Esophagus squamous epithelium (tissue), 5 donors: Measurements from ENCODE around the gene ANO2. TPM values are rescaled to one million over a fixed set of nuclear protein-coding genes. Genes with fewer than 3 reads are reported as not detected.

ENCODE experiments used
- DNase-seq: peaks from one replicate; lab custom pipeline; 2025; lab: John Stamatoyannopoulos, UW
- H3K27ac ChIP-seq, 4 donors: fragments of 200-600 bp; sonication (generic); one replicate each; pipeline ENCODE4 v1.5.1; 2016 to 2019; ENCODE audit warnings: mild to moderate bottlenecking in 1 of 4
- H3K27me3 ChIP-seq, 4 donors: fragments of 200-600 bp; sonication (generic); 1 replicate in 3 of 4; 2 replicates in 1 of 4; pipeline versions ENCODE4 v1.5.1 to v1.6.0; 2017 to 2021; ENCODE audit warnings: antibody characterized with exemption in 1 of 4
- H3K36me3 ChIP-seq, 3 donors: fragments of 200-600 bp; sonication (generic); one replicate each; pipeline ENCODE4 v1.5.1; 2016 to 2019
- H3K4me1 ChIP-seq, 3 donors: fragments of 200-600 bp; sonication (generic); one replicate each; pipeline ENCODE4 v1.5.1; 2017 to 2019
- H3K4me3 ChIP-seq, 4 donors: fragments of 200-600 bp; sonication (generic); 1 replicate in 3 of 4; 2 replicates in 1 of 4; pipeline ENCODE4 v1.5.1; 2016 to 2019; ENCODE audit warnings: mild to moderate bottlenecking in 2 of 4, moderate library complexity in 1 of 4
- H3K9me3 ChIP-seq, 3 donors: fragments of 200-600 bp; sonication (generic); one replicate each; pipeline ENCODE4 v1.5.1; 2016 to 2019
- POLR2A ChIP-seq, 4 donors: fragments of 450-650 bp; IDR thresholded peaks; one replicate each; pipeline ENCODE4 v1.6.1; 2017; ENCODE audit warnings: antibody characterized with exemption in 4 of 4, mild to moderate bottlenecking in 4 of 4, moderate library complexity in 3 of 4
- WGBS, 2 donors: methylation state at CpG; one replicate each; pipeline ENCODE4 v1.1.5; 2018; 5-methylcytosine and 5-hydroxymethylcytosine counted together
- intact Hi-C: fragments of 100-400 bp; cut with DNase I; formaldehyde crosslinking; loops from one replicate; pipeline ENCODE4 v1.15.0; 2022
- total RNA-seq, 4 donors: library from RNA; depleted of rRNA; stranded (reverse); fragments of >200 nt; gene quantifications; one replicate each; pipeline ENCODE4 v1.1.0, GENCODE V29; 2016
- TF ChIP-seq, protein P1 (sequence below), 6 experiments: fragments of 450-650 bp in 4 of 6; fragments of 200-600 bp in 2 of 6; sonication (generic) in 2 of 6; IDR thresholded peaks; one replicate each; pipeline ENCODE4 v1.5.1; 2016 to 2019; ENCODE audit warnings: antibody characterized with exemption in 6 of 6, mild to moderate bottlenecking in 4 of 6, moderate library complexity in 4 of 6
- donor health status: DM: yes; HTN: yes; CAD: no.

ANO2 gene
- total RNA-seq, 4 donors from 2014 or later, result 0.49 to 11.8 (median 3.1) TPM

- Histone ChIP-seq H3K27me3 (peaks cover 0 to 60% (median 3%) of the 10 kb centered on the region in 4 donors), H3K27ac (no peak overlapping the region), H3K4me3 (no peak overlapping the region), H3K9me3 (no peaks in the 10 kb centered on the region), H3K36me3 (peaks cover 0 to 52% (median 0%) of the 10 kb centered on the region in 3 donors), H3K4me1 (peaks cover 6 to 17% (median 9%) of the 10 kb centered on the region in 3 donors)
- TF ChIP-seq, protein P1, sequence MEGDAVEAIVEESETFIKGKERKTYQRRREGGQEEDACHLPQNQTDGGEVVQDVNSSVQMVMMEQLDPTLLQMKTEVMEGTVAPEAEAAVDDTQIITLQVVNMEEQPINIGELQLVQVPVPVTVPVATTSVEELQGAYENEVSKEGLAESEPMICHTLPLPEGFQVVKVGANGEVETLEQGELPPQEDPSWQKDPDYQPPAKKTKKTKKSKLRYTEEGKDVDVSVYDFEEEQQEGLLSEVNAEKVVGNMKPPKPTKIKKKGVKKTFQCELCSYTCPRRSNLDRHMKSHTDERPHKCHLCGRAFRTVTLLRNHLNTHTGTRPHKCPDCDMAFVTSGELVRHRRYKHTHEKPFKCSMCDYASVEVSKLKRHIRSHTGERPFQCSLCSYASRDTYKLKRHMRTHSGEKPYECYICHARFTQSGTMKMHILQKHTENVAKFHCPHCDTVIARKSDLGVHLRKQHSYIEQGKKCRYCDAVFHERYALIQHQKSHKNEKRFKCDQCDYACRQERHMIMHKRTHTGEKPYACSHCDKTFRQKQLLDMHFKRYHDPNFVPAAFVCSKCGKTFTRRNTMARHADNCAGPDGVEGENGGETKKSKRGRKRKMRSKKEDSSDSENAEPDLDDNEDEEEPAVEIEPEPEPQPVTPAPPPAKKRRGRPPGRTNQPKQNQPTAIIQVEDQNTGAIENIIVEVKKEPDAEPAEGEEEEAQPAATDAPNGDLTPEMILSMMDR (IDR thresholded peaks at IDR 0.05), result no peak
- TF ChIP-seq POLR2A (IDR thresholded peaks at IDR 0.05), result no peak
- intact Hi-C loops, result no loop called here
- WGBS, 2 donors, result 88% methylated on average over 3 of the region's 3 CpGs; no CpG with 5 or more reads in 1 of the 2 donors
- no peak for DNase-seq
Measured at GRCh38 chr12:5948696-5949095, 3.6 kb upstream of the ANO2 start.

DNA sequence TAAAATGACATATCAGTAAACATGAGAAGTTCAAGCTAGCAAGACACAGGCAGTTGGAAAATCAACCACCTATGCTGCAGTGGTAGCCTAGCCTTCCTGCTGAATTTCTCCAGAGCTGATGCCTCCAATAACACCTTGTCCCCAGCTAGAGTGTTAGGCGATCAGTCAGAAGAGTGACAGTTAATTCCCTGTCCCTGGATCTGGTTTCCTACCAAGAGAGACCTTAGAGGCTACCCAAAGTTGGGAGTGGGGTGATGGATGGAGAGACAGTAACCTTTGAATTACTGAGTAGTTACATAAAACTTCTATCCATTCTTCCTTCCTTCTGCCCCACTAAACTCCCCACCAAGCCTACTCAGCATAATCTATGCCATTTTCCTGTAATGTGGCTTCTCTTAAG, 1.9 kb upstream of the ANO2 start:
- Histone ChIP-seq H3K4me1 (peaks cover 6 to 17% (median 9%) of the 10 kb centered on the region in 3 donors), H3K36me3 (peaks cover 0 to 41% (median 0%) of the 10 kb centered on the region in 3 donors), H3K27me3 (peaks cover 0 to 64% (median 3%) of the 10 kb centered on the region in 4 donors), H3K27ac (no peak overlapping the region), H3K4me3 (no peak overlapping the region), H3K9me3 (no peaks in the 10 kb centered on the region)
- TF ChIP-seq, protein P1 (IDR thresholded peaks at IDR 0.05), result no peak
- TF ChIP-seq POLR2A (IDR thresholded peaks at IDR 0.05), result no peak
- DNase-seq, result no peak
- 83 to 86% methylated on average over 1 of the region's 1 CpG for WGBS, 2 donors
- intact Hi-C loops, result no loop called here

DNA sequence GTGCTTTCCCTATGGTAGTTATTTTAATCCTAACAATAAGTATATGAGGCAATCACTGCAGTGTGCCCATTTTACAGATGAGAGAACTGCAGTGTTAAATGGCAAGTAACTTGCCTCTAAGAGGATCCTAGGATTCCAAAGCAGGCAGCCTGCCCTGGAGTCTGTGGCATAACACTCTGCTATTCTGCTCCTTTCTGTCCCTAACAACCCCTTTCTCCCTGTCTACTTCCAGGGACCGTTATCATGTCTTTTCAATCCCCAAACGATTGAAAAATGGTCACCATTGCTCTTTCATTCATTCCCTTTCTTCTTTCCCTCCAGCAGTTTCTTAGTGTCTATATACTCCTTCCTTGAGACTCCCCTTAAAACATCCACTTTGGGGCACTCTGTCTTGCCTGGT, 1.3 kb upstream of the ANO2 start:
- no peak for DNase-seq
- intact Hi-C loops, result no loop called here
- Histone ChIP-seq H3K4me1 (peaks cover 6 to 17% (median 9%) of the 10 kb centered on the region in 3 donors), H3K27ac (no peak overlapping the region), H3K9me3 (no peaks in the 10 kb centered on the region), H3K36me3 (peaks cover 0 to 35% (median 0%) of the 10 kb centered on the region in 3 donors), H3K4me3 (no peak overlapping the region), H3K27me3 (peaks cover 0 to 64% (median 3%) of the 10 kb centered on the region in 4 donors)
- 77 to 92% methylated on average over 2 of the region's 2 CpGs for WGBS, 2 donors
- TF ChIP-seq, protein P1 (IDR thresholded peaks at IDR 0.05), result no peak
- TF ChIP-seq POLR2A (IDR thresholded peaks at IDR 0.05), result no peak

- Histone ChIP-seq H3K36me3 (peaks cover 0 to 25% (median 0%) of the 10 kb centered on the region in 3 donors), H3K27me3 (peaks cover 0 to 80% (median 3%) of the 10 kb centered on the region in 4 donors), H3K9me3 (no peaks in the 10 kb centered on the region), H3K27ac (no peak overlapping the region), H3K4me3 (peak overlapping the region; percentile 11 to 62 (median 30)), H3K4me1 (peaks cover 6 to 17% (median 9%) of the 10 kb centered on the region in 3 donors)
- TF ChIP-seq, protein P1 (IDR thresholded peaks at IDR 0.05), result no peak
- TF ChIP-seq POLR2A (IDR thresholded peaks at IDR 0.05), result no peak
- intact Hi-C loops, result no loop called here
- DNase-seq, result no peak
- 13 to 22% methylated on average over 10 to 11 of the region's 12 CpGs for WGBS, 2 donors
Measured at GRCh38 chr12:5944688-5945070, 380 bp downstream of the ANO2 start.

DNA sequence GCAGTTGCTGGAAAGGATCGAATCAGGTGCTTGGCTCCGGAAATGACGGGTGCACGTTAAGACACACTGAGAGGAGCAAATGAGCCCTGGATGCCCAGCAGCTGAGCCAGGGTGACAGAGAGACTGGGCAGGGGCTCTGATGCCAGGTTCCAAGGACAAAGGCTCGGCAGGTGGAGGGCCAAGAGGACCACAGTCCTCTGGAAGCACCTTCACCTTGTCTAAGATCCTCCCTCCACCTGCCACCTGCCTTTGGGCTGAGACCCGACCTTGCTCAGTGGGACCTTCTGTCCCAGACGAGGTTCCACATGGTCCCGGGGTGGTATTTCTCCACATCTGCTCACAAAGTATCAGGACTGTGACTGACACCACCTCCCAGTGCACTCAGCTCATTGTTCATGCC, 1.0 kb downstream of the ANO2 start:
- TF ChIP-seq, protein P1 (IDR thresholded peaks at IDR 0.05), result no peak
- TF ChIP-seq POLR2A (IDR thresholded peaks at IDR 0.05), result no peak
- Histone ChIP-seq H3K4me1 (peaks cover 6 to 17% (median 9%) of the 10 kb centered on the region in 3 donors), H3K27me3 (peaks cover 0 to 80% (median 3%) of the 10 kb centered on the region in 4 donors), H3K36me3 (peaks cover 0 to 23% (median 0%) of the 10 kb centered on the region in 3 donors), H3K4me3 (no peak overlapping the region), H3K9me3 (no peaks in the 10 kb centered on the region), H3K27ac (no peak overlapping the region)
- intact Hi-C loops, result no loop called here
- DNase-seq, result no peak
- 76 to 95% methylated on average over 4 to 8 of the region's 8 CpGs for WGBS, 2 donors
